ENCODE data around the gene RTF2.
"Not testable (repeated sequence)": the region's sequence is repeated elsewhere in the genome, so short reads cannot be mapped to it uniquely, and the experiment has no call there.

Gene RTF2

GRCh38 chr20:56501116-56501515, 32.7 kb downstream of the RTF2 start:
- H3K4me3 ChIP-seq (ENCODE audit: low read length) = no peak overlapping the region
- no peak for TF ChIP-seq ZNF274 (IDR thresholded peaks at IDR 0.05; ENCODE audit: low read depth, low read length)

- no peak overlapping the region for H3K4me3 ChIP-seq (ENCODE audit: low read length)
- no peak for TF ChIP-seq ZNF274 (IDR thresholded peaks at IDR 0.05; ENCODE audit: low read depth, low read length)
These were observed 35.5 kb downstream of the RTF2 start for GRCh38 chr20:56503916-56504315.

- H3K4me3 ChIP-seq (ENCODE audit: low read length) = no peak overlapping the region
These were observed 36.1 kb downstream of the RTF2 start for GRCh38 chr20:56504373-56505005.

GRCh38 chr20:56506103-56506502, 37.7 kb downstream of the RTF2 start:
- no peak for TF ChIP-seq ZNF274 (IDR thresholded peaks at IDR 0.05; ENCODE audit: low read depth, low read length)

More at GRCh38 chr20:56504373-56505005, 36.1 kb downstream of the RTF2 start:
- TF ChIP-seq ZNF274 (IDR thresholded peaks at IDR 0.05; ENCODE audit: low read depth, low read length) = no peak

GRCh38 chr20:56511926-56512325, 43.5 kb downstream of the RTF2 start:
- no peak overlapping the region for H3K4me3 ChIP-seq (ENCODE audit: low read length)
- TF ChIP-seq ZNF274 (IDR thresholded peaks at IDR 0.05; ENCODE audit: low read depth, low read length) = no peak

More at GRCh38 chr20:56506103-56506502, 37.7 kb downstream of the RTF2 start:
- no peak overlapping the region for H3K4me3 ChIP-seq (ENCODE audit: low read length)

GRCh38 chr20:56513161-56514150, 45.0 kb downstream of the RTF2 start:
- no peak overlapping the region for H3K4me3 ChIP-seq (ENCODE audit: low read length)
- TF ChIP-seq ZNF274 (IDR thresholded peaks at IDR 0.05; ENCODE audit: low read depth, low read length) = no peak

GRCh38 chr20:56516631-56517030, 48.2 kb downstream of the RTF2 start:
- no peak overlapping the region for H3K4me3 ChIP-seq (ENCODE audit: low read length)
- no peak for TF ChIP-seq ZNF274 (IDR thresholded peaks at IDR 0.05; ENCODE audit: low read depth, low read length)

- no peak overlapping the region for H3K4me3 ChIP-seq (ENCODE audit: low read length)
- TF ChIP-seq ZNF274 (IDR thresholded peaks at IDR 0.05; ENCODE audit: low read depth, low read length) = no peak
These were observed 48.8 kb downstream of the RTF2 start for GRCh38 chr20:56517211-56517610.

- TF ChIP-seq ZNF274 (IDR thresholded peaks at IDR 0.05; ENCODE audit: low read depth, low read length) = no peak
- no peak overlapping the region for H3K4me3 ChIP-seq (ENCODE audit: low read length)
These were observed 49.2 kb downstream of the RTF2 start for GRCh38 chr20:56517641-56518040.

GRCh38 chr20:56518126-56518525, 49.7 kb downstream of the RTF2 start:
- no peak for TF ChIP-seq ZNF274 (IDR thresholded peaks at IDR 0.05; ENCODE audit: low read depth, low read length)

GRCh38 chr20:56518721-56519398, 50.4 kb downstream of the RTF2 start:
- no peak for TF ChIP-seq ZNF274 (IDR thresholded peaks at IDR 0.05; ENCODE audit: low read depth, low read length)
- H3K4me3 ChIP-seq (ENCODE audit: low read length) = no peak overlapping the region

More at GRCh38 chr20:56518126-56518525, 49.7 kb downstream of the RTF2 start:
- no peak overlapping the region for H3K4me3 ChIP-seq (ENCODE audit: low read length)

- no peak overlapping the region for H3K4me3 ChIP-seq (ENCODE audit: low read length)
- TF ChIP-seq ZNF274 (IDR thresholded peaks at IDR 0.05; ENCODE audit: low read depth, low read length) = no peak
These were observed 51.1 kb downstream of the RTF2 start for GRCh38 chr20:56519551-56519950.

- TF ChIP-seq ZNF274 (IDR thresholded peaks at IDR 0.05; ENCODE audit: low read depth, low read length) = no peak
- no peak overlapping the region for H3K4me3 ChIP-seq (ENCODE audit: low read length)
These were observed 51.8 kb downstream of the RTF2 start for GRCh38 chr20:56520180-56520579.

GRCh38 chr20:56520746-56521354, 52.4 kb downstream of the RTF2 start:
- not testable (repeated sequence) for H3K4me3 ChIP-seq (ENCODE audit: low read length)
